PC-3 (cell line): ENCODE measurements around the gene TWIST2.

ENCODE experiments used
- EZH2phosphoT487 ChIP-seq: fragments of 300-600 bp; sonication (generic); IDR thresholded peaks from 2 replicates; pipeline ENCODE4 v1.6.1; 2018; ENCODE audit warnings: mild to moderate bottlenecking, antibody characterized with exemption, low read length, borderline replicate concordance
- TF ChIP-seq, protein P1 (sequence below): fragments of 300-600 bp; sonication (generic); conservative IDR thresholded peaks from 2 replicates; pipeline ENCODE4 v1.5.1; 2017; ENCODE audit warnings: antibody characterized with exemption, low read depth, mild to moderate bottlenecking, low read length

- TF ChIP-seq, protein P1, sequence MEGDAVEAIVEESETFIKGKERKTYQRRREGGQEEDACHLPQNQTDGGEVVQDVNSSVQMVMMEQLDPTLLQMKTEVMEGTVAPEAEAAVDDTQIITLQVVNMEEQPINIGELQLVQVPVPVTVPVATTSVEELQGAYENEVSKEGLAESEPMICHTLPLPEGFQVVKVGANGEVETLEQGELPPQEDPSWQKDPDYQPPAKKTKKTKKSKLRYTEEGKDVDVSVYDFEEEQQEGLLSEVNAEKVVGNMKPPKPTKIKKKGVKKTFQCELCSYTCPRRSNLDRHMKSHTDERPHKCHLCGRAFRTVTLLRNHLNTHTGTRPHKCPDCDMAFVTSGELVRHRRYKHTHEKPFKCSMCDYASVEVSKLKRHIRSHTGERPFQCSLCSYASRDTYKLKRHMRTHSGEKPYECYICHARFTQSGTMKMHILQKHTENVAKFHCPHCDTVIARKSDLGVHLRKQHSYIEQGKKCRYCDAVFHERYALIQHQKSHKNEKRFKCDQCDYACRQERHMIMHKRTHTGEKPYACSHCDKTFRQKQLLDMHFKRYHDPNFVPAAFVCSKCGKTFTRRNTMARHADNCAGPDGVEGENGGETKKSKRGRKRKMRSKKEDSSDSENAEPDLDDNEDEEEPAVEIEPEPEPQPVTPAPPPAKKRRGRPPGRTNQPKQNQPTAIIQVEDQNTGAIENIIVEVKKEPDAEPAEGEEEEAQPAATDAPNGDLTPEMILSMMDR = no peak
- no peak for TF ChIP-seq EZH2phosphoT487
These were observed 101.1 kb downstream of the TWIST2 start for GRCh38 chr2:238948765-238949641.
